K562 (cell line): ENCODE results near the gene GPT2. TPM values are rescaled to one million over a fixed set of nuclear protein-coding genes. Genes with fewer than 3 reads are reported as not detected.

Experiments used
- ATAC-seq: fragments of 200-7000 bp; cut with Tn5 transposase; 3 replicates; pipeline ENCODE4 v1.9.1; 2020; ENCODE audit warnings: moderate library complexity
- BruUV-seq: library from RNA; stranded (reverse); fragments of 400-500 nt; replicated peaks from 2 replicates; lab custom pipeline; 2021; lab: Mats Ljungman, UMichigan
- CTCF ChIA-PET: fragments of 300-600 bp; formaldehyde crosslinking; extraction: SDS; loops from one replicate; lab custom pipeline; 2021; ENCODE audit warnings: low intra/inter-chr PET ratio; lab: Yijun Ruan, JAX
- POLR2A ChIA-PET: fragments of 300-600, 350-650 bp; sonication (Branson Sonifier 250); formaldehyde crosslinking; extraction: SDS; loops from one replicate; lab custom pipeline; 2021; ENCODE audit warnings: antibody characterized with exemption, inconsistent platforms; lab: Yijun Ruan, JAX
- DNase-seq, 4 experiments: peaks; one replicate each; pipeline versions ENCODE4 v3.0.0 to v3.0.0-alpha.2; 2011 to 2018; ENCODE audit warnings: low spot score in 3 of 4, mixed read lengths in 3 of 4; ENCODE audit errors: extremely low read depth in 1 of 4
- FAIRE-seq: peaks from 2 replicates; lab custom pipeline; 2011; peaks lifted over from hg19 to GRCh38; lab: Jason Lieb, UNC
- H2AFZ ChIP-seq: 2 replicates; pipeline ENCODE4 v1.6.0; 2011; ENCODE audit warnings: low read depth, low read length, control low read depth, inconsistent platforms
- H3K27ac ChIP-seq: fragments of 200-600 bp; 3 replicates; pipeline ENCODE4 v1.8.0; 2011; ENCODE audit warnings: low read depth, mild to moderate bottlenecking, control low read depth, inconsistent platforms, low read length, moderate library complexity, mixed read lengths; ENCODE audit errors: extremely low read depth
- H3K27me3 ChIP-seq, 2 experiments: fragments of 300-600 bp in 1 of 2; 2 replicates in 1 of 2; 3 replicates in 1 of 2; pipeline versions ENCODE4 v1.6.0 to v1.8.0; 2011; ENCODE audit warnings: inconsistent platforms in 2 of 2, low read length in 2 of 2, mild to moderate bottlenecking in 1 of 2, mixed read lengths in 1 of 2, moderate library complexity in 1 of 2; ENCODE audit not compliant: control insufficient read depth in 2 of 2, insufficient read depth in 2 of 2
- H3K36me3 ChIP-seq: fragments of 300-600 bp; 3 replicates; pipeline ENCODE4 v1.8.0; 2011; ENCODE audit warnings: mild to moderate bottlenecking, low read length, inconsistent platforms; ENCODE audit not compliant: control insufficient read depth, insufficient read depth
- H3K4me1 ChIP-seq, 2 experiments: fragments of 200-600 bp in 1 of 2; replicated peaks in 1 of 2; 2 replicates in 1 of 2; 3 replicates in 1 of 2; pipeline versions ENCODE4 v1.5.1 to v1.8.0; 2011; ENCODE audit warnings: inconsistent platforms in 2 of 2, low read length in 2 of 2, mild to moderate bottlenecking in 1 of 2, mixed read lengths in 1 of 2, moderate library complexity in 1 of 2; ENCODE audit not compliant: control insufficient read depth in 2 of 2, insufficient read depth in 2 of 2
- H3K4me2 ChIP-seq: 2 replicates; pipeline ENCODE4 v1.6.1; 2011; ENCODE audit warnings: low read length, control low read depth, inconsistent platforms, mixed read lengths; ENCODE audit not compliant: insufficient read depth
- H3K4me3 ChIP-seq: fragments of 200-600 bp; sonication (generic), shearing (Covaris generic); 2 replicates; pipeline ENCODE4 v1.5.1; 2016; ENCODE audit warnings: control low read depth, inconsistent platforms
- H3K79me2 ChIP-seq: fragments of 200-600 bp; 3 replicates; pipeline ENCODE4 v1.8.0; 2011; ENCODE audit warnings: low read length, inconsistent platforms; ENCODE audit not compliant: control insufficient read depth, insufficient read depth
- H3K9ac ChIP-seq, 2 experiments: 2 replicates each; pipeline versions ENCODE4 v1.6.0 to v1.6.1; 2011; ENCODE audit warnings: low read depth in 2 of 2, low read length in 2 of 2, control low read depth in 1 of 2, inconsistent platforms in 1 of 2, mild to moderate bottlenecking in 1 of 2, mixed read lengths in 1 of 2; ENCODE audit not compliant: insufficient read depth in 1 of 2
- H3K9me1 ChIP-seq: one replicate; pipeline ENCODE4 v1.6.0; 2011; ENCODE audit warnings: inconsistent platforms, mild to moderate bottlenecking, low read length, moderate library complexity; ENCODE audit not compliant: control insufficient read depth, insufficient read depth
- H3K9me3 ChIP-seq: replicated peaks from 2 replicates; pipeline ENCODE4 v1.5.1; 2011; ENCODE audit warnings: low read depth, low read length, inconsistent platforms; ENCODE audit not compliant: control insufficient read depth, insufficient read depth
- H4K20me1 ChIP-seq: replicated peaks from 2 replicates; pipeline ENCODE4 v1.6.1; 2011; ENCODE audit warnings: low read length, inconsistent platforms, mixed read lengths; ENCODE audit not compliant: control insufficient read depth, insufficient read depth
- ADNP ChIP-seq: fragments of 200-800 bp; sonication (Bioruptor generic); IDR thresholded peaks from 2 replicates; pipeline ENCODE4 v1.6.1; 2016; ENCODE audit warnings: missing genetic modification characterization, missing compliant biosample characterization
- DIDO1 ChIP-seq: fragments of 450-650 bp; IDR thresholded peaks from 2 replicates; pipeline ENCODE4 v1.6.1; 2016; ENCODE audit warnings: low read depth, missing biosample characterization, missing genetic modification characterization
- DMBX1 ChIP-seq: fragments of 250-450 bp; sonication (Bioruptor Pico); IDR thresholded peaks from 2 replicates; pipeline ENCODE4 v1.8.0; 2022; ENCODE audit warnings: inconsistent platforms, mild to moderate bottlenecking, moderate library complexity, borderline replicate concordance
- EZH2 ChIP-seq: IDR thresholded peaks from 2 replicates; pipeline ENCODE4 v1.6.1; 2012; ENCODE audit warnings: low read depth, mild to moderate bottlenecking, inconsistent platforms, low read length, borderline replicate concordance
- KDM5B ChIP-seq: fragments of 200-600 bp; sonication (generic); IDR thresholded peaks from 2 replicates; pipeline ENCODE4 v1.6.1; 2012; ENCODE audit warnings: low read depth, mild to moderate bottlenecking, moderate library complexity, low read length, control low read depth, inconsistent platforms; ENCODE audit not compliant: insufficient replicate concordance
- NCOA2 ChIP-seq, 2 experiments: fragments of 450-650 bp; IDR thresholded peaks; 2 replicates each; pipeline ENCODE4 v1.6.1; 2018; ENCODE audit warnings: mild to moderate bottlenecking in 2 of 2, moderate library complexity in 1 of 2; ENCODE audit not compliant: partially characterized antibody in 2 of 2
- SRF ChIP-seq, 2 experiments: fragments of 250-450, 450-650 bp in 1 of 2; sonication (Bioruptor Pico) in 1 of 2; sonication (generic) in 1 of 2; formaldehyde crosslinking; IDR thresholded peaks; 2 replicates each; pipeline versions ENCODE4 v1.5.0 to v1.5.1; 2020 to 2022; ENCODE audit warnings: mild to moderate bottlenecking in 1 of 2, missing genetic modification reagents in 1 of 2
- ZNF586 ChIP-seq: fragments of 450-650 bp; formaldehyde crosslinking; conservative IDR thresholded peaks from 2 replicates; pipeline ENCODE4 v1.4.0; 2020; ENCODE audit warnings: mild to moderate bottlenecking, moderate library complexity
- WGBS: fragments of 100-300 bp; shearing (Covaris generic); methylation state at CpG from one replicate; pipeline ENCODE4 v1.1.6; 2016; ENCODE audit warnings: low coverage, mixed read lengths; ENCODE audit not compliant: insufficient coverage; ENCODE audit errors: missing lambda C conversion rate; 5-methylcytosine and 5-hydroxymethylcytosine counted together
- in situ Hi-C: fragments of 300-500 bp; cut with MboI; formaldehyde crosslinking; loops from 4 replicates; pipeline ENCODE4 v1.15.0; 2018; ENCODE audit warnings: inconsistent platforms, mixed read lengths
- intact Hi-C: fragments of 100-400 bp; cut with micrococcal nuclease; formaldehyde crosslinking; loops from 2 replicates; pipeline ENCODE4 v1.14.2; 2022
- polyA plus RNA-seq, 8 experiments: library from polyadenylated mRNA; depleted of rRNA in 4 of 8; stranded (reverse) in 5 of 8; unstranded in 3 of 8; fragments of >200 nt; fragmentation: Nextera tagmentation in 2 of 8; fragmentation: Illumina TruSeq in 1 of 8; extraction: Ambion mirVana in 2 of 8; extraction: Trizol in 1 of 8; gene quantifications; 2 replicates each; pipeline versions ENCODE4 v1.2.1 to v1.2.3, GENCODE V29; 2011 to 2014; ENCODE audit warnings: inconsistent platforms in 1 of 8, missing spikeins in 1 of 8
- total RNA-seq, 7 experiments: library from RNA; depleted of rRNA in 6 of 7; stranded (reverse); fragments of >200 nt in 6 of 7; fragmentation: Illumina TruSeq in 2 of 7; extraction: Trizol in 2 of 7; gene quantifications; 2 replicates each; pipeline versions ENCODE4 v1.2.1 to v1.2.3, GENCODE V29; 2011 to 2021; ENCODE audit warnings: low replicate concordance in 1 of 7
- TF ChIP-seq, protein P1 (sequence below): IDR thresholded peaks from 3 replicates; pipeline ENCODE4 v1.6.1; 2011; ENCODE audit warnings: borderline replicate concordance, mild to moderate bottlenecking, moderate library complexity; ENCODE audit not compliant: insufficient read length; ENCODE audit errors: extremely low read depth
- TF ChIP-seq, protein P2 (sequence below): fragments of 450-650 bp; IDR thresholded peaks from 2 replicates; pipeline ENCODE4 v1.6.1; 2016; ENCODE audit warnings: borderline replicate concordance

GPT2 gene
- total and polyA plus RNA-seq, 9 of the 15 experiments (the other 6 are each of a cell fraction or from before 2014, with no cell fraction given), result 0.79 to 14.4 (median 5.8) TPM

GRCh38 chr16:46924402-46924801, 40.2 kb downstream of the GPT2 start:
- no peak overlapping the region for H3K4me3 ChIP-seq
- H3K79me2 ChIP-seq, result no peaks in the 10 kb centered on the region
- H3K9ac ChIP-seq, result no peak overlapping the region
- no peak overlapping the region for H2AFZ ChIP-seq
- ATAC-seq (no peak), DNase-seq (no peak), FAIRE-seq (no peak)
- ChIA-PET POLR2A (interaction anchor here (1.2 kb wide), 1 partner anchor 70 kb away, joined by 3 read pairs; no protein-coding TSS in a partner anchor), CTCF (no interaction called here)
- WGBS, result 68% methylated on average over 6 of the region's 6 CpGs
- H3K27ac ChIP-seq, result no peak overlapping the region
- no peaks in the 10 kb centered on the region for H3K36me3 ChIP-seq
- H3K4me1 ChIP-seq, result peaks cover 0 to 9% of the 10 kb centered on the region in 2 experiments; a peak in 4 of 5 replicates
- H3K9me3 ChIP-seq, result no peaks in the 10 kb centered on the region
- no peak overlapping the region for H3K4me2 ChIP-seq
- BruUV-seq, result no TSS peak
- in situ Hi-C loops, result loop anchor here (25.0 kb wide), 1 partner anchor 262 kb away; no protein-coding TSS in a partner anchor
- no peaks in the 10 kb centered on the region for H3K27me3 ChIP-seq
- no peaks in the 10 kb centered on the region for H3K9me1 ChIP-seq
- TF ChIP-seq, protein P1, sequence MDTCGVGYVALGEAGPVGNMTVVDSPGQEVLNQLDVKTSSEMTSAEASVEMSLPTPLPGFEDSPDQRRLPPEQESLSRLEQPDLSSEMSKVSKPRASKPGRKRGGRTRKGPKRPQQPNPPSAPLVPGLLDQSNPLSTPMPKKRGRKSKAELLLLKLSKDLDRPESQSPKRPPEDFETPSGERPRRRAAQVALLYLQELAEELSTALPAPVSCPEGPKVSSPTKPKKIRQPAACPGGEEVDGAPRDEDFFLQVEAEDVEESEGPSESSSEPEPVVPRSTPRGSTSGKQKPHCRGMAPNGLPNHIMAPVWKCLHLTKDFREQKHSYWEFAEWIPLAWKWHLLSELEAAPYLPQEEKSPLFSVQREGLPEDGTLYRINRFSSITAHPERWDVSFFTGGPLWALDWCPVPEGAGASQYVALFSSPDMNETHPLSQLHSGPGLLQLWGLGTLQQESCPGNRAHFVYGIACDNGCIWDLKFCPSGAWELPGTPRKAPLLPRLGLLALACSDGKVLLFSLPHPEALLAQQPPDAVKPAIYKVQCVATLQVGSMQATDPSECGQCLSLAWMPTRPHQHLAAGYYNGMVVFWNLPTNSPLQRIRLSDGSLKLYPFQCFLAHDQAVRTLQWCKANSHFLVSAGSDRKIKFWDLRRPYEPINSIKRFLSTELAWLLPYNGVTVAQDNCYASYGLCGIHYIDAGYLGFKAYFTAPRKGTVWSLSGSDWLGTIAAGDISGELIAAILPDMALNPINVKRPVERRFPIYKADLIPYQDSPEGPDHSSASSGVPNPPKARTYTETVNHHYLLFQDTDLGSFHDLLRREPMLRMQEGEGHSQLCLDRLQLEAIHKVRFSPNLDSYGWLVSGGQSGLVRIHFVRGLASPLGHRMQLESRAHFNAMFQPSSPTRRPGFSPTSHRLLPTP, result no peak
- no peak for TF ChIP-seq KDM5B
- no peak for TF ChIP-seq NCOA2 (IDR thresholded peaks at IDR 0.05; ENCODE audit: partially characterized antibody in 2 of 2)
- TF ChIP-seq SRF (CRISPR knock-in tag; IDR thresholded peaks at IDR 0.05), result no peak
- no peak for TF ChIP-seq EZH2
- no peak for TF ChIP-seq ADNP
- TF ChIP-seq, protein P2, sequence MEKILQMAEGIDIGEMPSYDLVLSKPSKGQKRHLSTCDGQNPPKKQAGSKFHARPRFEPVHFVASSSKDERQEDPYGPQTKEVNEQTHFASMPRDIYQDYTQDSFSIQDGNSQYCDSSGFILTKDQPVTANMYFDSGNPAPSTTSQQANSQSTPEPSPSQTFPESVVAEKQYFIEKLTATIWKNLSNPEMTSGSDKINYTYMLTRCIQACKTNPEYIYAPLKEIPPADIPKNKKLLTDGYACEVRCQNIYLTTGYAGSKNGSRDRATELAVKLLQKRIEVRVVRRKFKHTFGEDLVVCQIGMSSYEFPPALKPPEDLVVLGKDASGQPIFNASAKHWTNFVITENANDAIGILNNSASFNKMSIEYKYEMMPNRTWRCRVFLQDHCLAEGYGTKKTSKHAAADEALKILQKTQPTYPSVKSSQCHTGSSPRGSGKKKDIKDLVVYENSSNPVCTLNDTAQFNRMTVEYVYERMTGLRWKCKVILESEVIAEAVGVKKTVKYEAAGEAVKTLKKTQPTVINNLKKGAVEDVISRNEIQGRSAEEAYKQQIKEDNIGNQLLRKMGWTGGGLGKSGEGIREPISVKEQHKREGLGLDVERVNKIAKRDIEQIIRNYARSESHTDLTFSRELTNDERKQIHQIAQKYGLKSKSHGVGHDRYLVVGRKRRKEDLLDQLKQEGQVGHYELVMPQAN, result no peak
- TF ChIP-seq DIDO1 (tag), result no peak
- no peak for TF ChIP-seq DMBX1 (CRISPR knock-in tag)
- TF ChIP-seq ZNF586 (CRISPR knock-in tag), result no peak
- H4K20me1 ChIP-seq, result 0 out of 2 replicates have a peak, but pooled peaks cover under 1% of the 10 kb centered on the region
- intact Hi-C loops, result no loop called here
